HL-60 (cell line): Measurements from ENCODE around the gene MYOM1.
"Not testable (repeated sequence)": the region's sequence is repeated elsewhere in the genome, so short reads cannot be mapped to it uniquely, and the experiment has no call there.

Experiments used
- GABPA ChIP-seq: IDR thresholded peaks from 2 replicates; pipeline ENCODE4 v1.6.1; 2012; ENCODE audit warnings: low read depth
- POLR2AphosphoS5 ChIP-seq: IDR thresholded peaks from 2 replicates; pipeline ENCODE4 v1.6.1; 2012; ENCODE audit warnings: low read depth
- TF ChIP-seq, protein P1 (sequence below): IDR thresholded peaks from one replicate; pipeline ENCODE4 v1.5.1; 2011; ENCODE audit warnings: low read length, control low read depth, inconsistent platforms; ENCODE audit not compliant: insufficient read depth
- TF ChIP-seq, protein P2 (sequence below): IDR thresholded peaks from 2 replicates; pipeline ENCODE4 v1.6.1; 2012; ENCODE audit warnings: low read depth; ENCODE audit not compliant: insufficient replicate concordance

DNA sequence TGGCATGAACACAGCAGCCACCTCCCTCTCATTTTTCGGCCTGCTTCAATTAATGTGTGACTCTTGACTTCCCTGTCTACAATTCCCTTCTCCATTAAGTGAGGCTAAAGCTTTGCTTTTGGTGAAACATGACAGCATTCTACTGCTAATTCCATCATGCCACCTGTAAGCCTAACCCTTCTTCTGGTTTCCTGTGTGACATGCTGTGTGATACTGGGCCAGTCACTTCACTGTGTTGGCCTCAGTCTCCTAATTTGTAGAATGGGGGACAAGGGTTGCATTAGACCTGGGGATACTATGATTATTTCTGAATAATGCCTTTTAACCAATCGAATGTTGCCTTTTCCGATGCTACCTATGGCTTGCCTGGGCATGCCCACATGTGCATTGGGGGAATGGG is 146.4 kb downstream of the MYOM1 start:
- not testable (repeated sequence) for TF ChIP-seq POLR2AphosphoS5, GABPA
- TF ChIP-seq, protein P1, sequence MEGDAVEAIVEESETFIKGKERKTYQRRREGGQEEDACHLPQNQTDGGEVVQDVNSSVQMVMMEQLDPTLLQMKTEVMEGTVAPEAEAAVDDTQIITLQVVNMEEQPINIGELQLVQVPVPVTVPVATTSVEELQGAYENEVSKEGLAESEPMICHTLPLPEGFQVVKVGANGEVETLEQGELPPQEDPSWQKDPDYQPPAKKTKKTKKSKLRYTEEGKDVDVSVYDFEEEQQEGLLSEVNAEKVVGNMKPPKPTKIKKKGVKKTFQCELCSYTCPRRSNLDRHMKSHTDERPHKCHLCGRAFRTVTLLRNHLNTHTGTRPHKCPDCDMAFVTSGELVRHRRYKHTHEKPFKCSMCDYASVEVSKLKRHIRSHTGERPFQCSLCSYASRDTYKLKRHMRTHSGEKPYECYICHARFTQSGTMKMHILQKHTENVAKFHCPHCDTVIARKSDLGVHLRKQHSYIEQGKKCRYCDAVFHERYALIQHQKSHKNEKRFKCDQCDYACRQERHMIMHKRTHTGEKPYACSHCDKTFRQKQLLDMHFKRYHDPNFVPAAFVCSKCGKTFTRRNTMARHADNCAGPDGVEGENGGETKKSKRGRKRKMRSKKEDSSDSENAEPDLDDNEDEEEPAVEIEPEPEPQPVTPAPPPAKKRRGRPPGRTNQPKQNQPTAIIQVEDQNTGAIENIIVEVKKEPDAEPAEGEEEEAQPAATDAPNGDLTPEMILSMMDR: not testable (repeated sequence)
- TF ChIP-seq, protein P2, sequence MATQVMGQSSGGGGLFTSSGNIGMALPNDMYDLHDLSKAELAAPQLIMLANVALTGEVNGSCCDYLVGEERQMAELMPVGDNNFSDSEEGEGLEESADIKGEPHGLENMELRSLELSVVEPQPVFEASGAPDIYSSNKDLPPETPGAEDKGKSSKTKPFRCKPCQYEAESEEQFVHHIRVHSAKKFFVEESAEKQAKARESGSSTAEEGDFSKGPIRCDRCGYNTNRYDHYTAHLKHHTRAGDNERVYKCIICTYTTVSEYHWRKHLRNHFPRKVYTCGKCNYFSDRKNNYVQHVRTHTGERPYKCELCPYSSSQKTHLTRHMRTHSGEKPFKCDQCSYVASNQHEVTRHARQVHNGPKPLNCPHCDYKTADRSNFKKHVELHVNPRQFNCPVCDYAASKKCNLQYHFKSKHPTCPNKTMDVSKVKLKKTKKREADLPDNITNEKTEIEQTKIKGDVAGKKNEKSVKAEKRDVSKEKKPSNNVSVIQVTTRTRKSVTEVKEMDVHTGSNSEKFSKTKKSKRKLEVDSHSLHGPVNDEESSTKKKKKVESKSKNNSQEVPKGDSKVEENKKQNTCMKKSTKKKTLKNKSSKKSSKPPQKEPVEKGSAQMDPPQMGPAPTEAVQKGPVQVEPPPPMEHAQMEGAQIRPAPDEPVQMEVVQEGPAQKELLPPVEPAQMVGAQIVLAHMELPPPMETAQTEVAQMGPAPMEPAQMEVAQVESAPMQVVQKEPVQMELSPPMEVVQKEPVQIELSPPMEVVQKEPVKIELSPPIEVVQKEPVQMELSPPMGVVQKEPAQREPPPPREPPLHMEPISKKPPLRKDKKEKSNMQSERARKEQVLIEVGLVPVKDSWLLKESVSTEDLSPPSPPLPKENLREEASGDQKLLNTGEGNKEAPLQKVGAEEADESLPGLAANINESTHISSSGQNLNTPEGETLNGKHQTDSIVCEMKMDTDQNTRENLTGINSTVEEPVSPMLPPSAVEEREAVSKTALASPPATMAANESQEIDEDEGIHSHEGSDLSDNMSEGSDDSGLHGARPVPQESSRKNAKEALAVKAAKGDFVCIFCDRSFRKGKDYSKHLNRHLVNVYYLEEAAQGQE: not testable (repeated sequence)
